Measurements from ENCODE around the gene LYSMD4. TPM values are rescaled to one million over a fixed set of nuclear protein-coding genes. Genes with fewer than 3 reads are reported as not detected.
A peak's percentile ranks its signal among the peaks of the same experiment; 100 is the strongest.

LYSMD4 gene
- total and polyA plus RNA-seq, 2 of the 8 experiments (the other 6 are each of a cell fraction or from before 2014, with no cell fraction given) = 7.5 to 17.5 TPM

DNA sequence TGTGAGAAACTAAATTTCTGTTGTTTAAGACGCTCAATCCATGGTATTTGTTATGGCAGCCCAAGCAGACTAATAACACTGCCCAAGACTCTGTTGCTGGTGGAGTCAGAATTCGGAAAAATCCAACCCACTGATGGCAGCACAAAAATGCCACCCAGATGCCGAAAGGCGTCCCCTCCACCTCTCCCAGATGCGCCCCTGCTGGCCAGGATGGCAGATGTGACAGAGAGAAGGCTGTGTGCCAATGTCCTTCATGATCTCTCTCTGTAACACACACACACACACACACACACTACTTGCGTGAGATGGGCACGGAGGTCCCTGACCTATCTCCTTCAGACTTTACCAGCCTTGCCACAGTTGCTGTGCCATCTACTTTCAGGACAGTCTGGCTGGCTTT lies 10.9 kb upstream of the LYSMD4 start:
- H3K9ac ChIP-seq (replicated peaks in 1 of 4; ENCODE audit: extremely low read depth in 1 of 4, low read depth in 3 of 4, low read length in 3 of 4) = no peak overlapping the region
- no peak overlapping the region for H4K5ac ChIP-seq (ENCODE audit: insufficient read length, low read depth, low read length)
- no peak overlapping the region for H3K4ac ChIP-seq (replicated peaks; ENCODE audit: insufficient read length, low read depth, low read length)
- no peak overlapping the region for H2BK20ac ChIP-seq (ENCODE audit: low read length)
- 83% methylated on average over 7 of the region's 7 CpGs; no CpG with 5 or more reads in 1 of the 2 experiments for WGBS, 2 experiments (ENCODE audit: extremely low coverage in 1 of 2, insufficient coverage in 1 of 2, insufficient read length in 1 of 2, insufficient replicate concordance in 2 of 2, low coverage in 1 of 2, low lambda C conversion rate in 2 of 2, missing lambda C conversion rate in 1 of 2)
- no peak overlapping the region for H2BK15ac ChIP-seq (ENCODE audit: low read length)
- no peak overlapping the region for H2BK5ac ChIP-seq (ENCODE audit: low read depth, low read length)
- H3K4me1 ChIP-seq (replicated peaks in 1 of 4; ENCODE audit: control insufficient read depth in 3 of 4, insufficient read depth in 4 of 4, low read length in 3 of 4) = no peaks in the 10 kb centered on the region
- H3K27me3 ChIP-seq (replicated peaks in 1 of 4; ENCODE audit: control insufficient read depth in 3 of 4, extremely low read depth in 1 of 4, insufficient read depth in 3 of 4, low read length in 3 of 4) = no peaks in the 10 kb centered on the region
- no peak overlapping the region for H4K91ac ChIP-seq (replicated peaks; ENCODE audit: insufficient read length, low read length)
- no peak overlapping the region for H3K4me2 ChIP-seq (ENCODE audit: insufficient read depth in 1 of 2, low read depth in 2 of 2, low read length in 2 of 2)
- H4K20me1 ChIP-seq (replicated peaks in 1 of 2; ENCODE audit: control insufficient read depth in 1 of 2, insufficient read depth in 2 of 2, low read length in 2 of 2) = no peaks in the 10 kb centered on the region
- H3K79me1 ChIP-seq (ENCODE audit: low read depth, low read length) = no peaks in the 10 kb centered on the region
- H3K56ac ChIP-seq (replicated peaks; ENCODE audit: insufficient read length, low read depth, low read length) = no peak overlapping the region
- no peak overlapping the region for H2AK5ac ChIP-seq (ENCODE audit: low read depth, low read length)
- no peak overlapping the region for H3K14ac ChIP-seq (ENCODE audit: insufficient read length)
- H4K8ac ChIP-seq (ENCODE audit: extremely low read depth, insufficient read depth, low read length) = peak overlapping the region; percentile 80; the same call in 1 of the 2 replicates
- no peaks in the 10 kb centered on the region for H3K9me3 ChIP-seq (ENCODE audit: insufficient read depth in 2 of 2, low read depth in 1 of 2, low read length in 1 of 2)
- no peak overlapping the region for H2AFZ ChIP-seq (ENCODE audit: low read length)
- H2BK12ac ChIP-seq (ENCODE audit: low read depth, low read length) = no peak overlapping the region
- H3K18ac ChIP-seq (ENCODE audit: extremely low read depth, low read length) = no peak overlapping the region
- H3K4me3 ChIP-seq (ENCODE audit: extremely low read depth in 1 of 4, insufficient read depth in 2 of 4, low read depth in 3 of 4, low read length in 4 of 4) = no peak overlapping the region
- POLR2A ChIA-PET (ENCODE audit: partially characterized antibody) = no interaction called here
- no peak overlapping the region for H3K27ac ChIP-seq (ENCODE audit: low read depth, low read length)
- DNase-seq (ENCODE audit: low read depth in 1 of 2, low spot score in 2 of 2) (peak in 1 of 2 experiments; percentile 50), FAIRE-seq (no peak)
- H3K23me2 ChIP-seq (ENCODE audit: low read depth, low read length) = no peaks in the 10 kb centered on the region
- CTCF ChIA-PET (ENCODE audit: partially characterized antibody) = interaction anchor here (0.6 to 12.7 kb wide), 2 partner anchors 10 to 587 kb away, joined by 3 to 92 read pairs; no protein-coding TSS in a partner anchor
- H3K36me3 ChIP-seq (ENCODE audit: control insufficient read depth in 2 of 4, insufficient read depth in 4 of 4, low read length in 3 of 4) = no peaks in the 10 kb centered on the region
- H3K79me2 ChIP-seq (ENCODE audit: control insufficient read depth in 1 of 2, insufficient read depth in 2 of 2, low read length in 2 of 2) = no peaks in the 10 kb centered on the region
- no peak overlapping the region for H3K23ac ChIP-seq (ENCODE audit: insufficient read length)
- H2BK120ac ChIP-seq (replicated peaks; ENCODE audit: low read depth, low read length) = no peak overlapping the region
- TF ChIP-seq SRF (IDR thresholded peaks at IDR 0.05; ENCODE audit: low read depth, low read length) (no peak), KDM4A (IDR thresholded peaks at IDR 0.05; ENCODE audit: low read depth, low read length, severe bottlenecking) (no peak), TAF1 (IDR thresholded peaks at IDR 0.05; ENCODE audit: low read depth, low read length) (no peak), CTBP2 (IDR thresholded peaks at IDR 0.05; ENCODE audit: borderline replicate concordance, insufficient read depth, insufficient read length, low read length) (no peak), TCF12 (IDR thresholded peaks at IDR 0.05; ENCODE audit: low read depth, low read length) (no peak), CHD2 (IDR thresholded peaks at IDR 0.05; ENCODE audit: low read length) (no peak), POLR2AphosphoS5 (IDR thresholded peaks at IDR 0.05; ENCODE audit: low read depth, low read length) (no peak), TBP (IDR thresholded peaks at IDR 0.05; ENCODE audit: low read depth, low read length) (no peak), KDM1A (IDR thresholded peaks at IDR 0.05; ENCODE audit: borderline replicate concordance, low read length) (no peak)
- TF ChIP-seq, protein P1, sequence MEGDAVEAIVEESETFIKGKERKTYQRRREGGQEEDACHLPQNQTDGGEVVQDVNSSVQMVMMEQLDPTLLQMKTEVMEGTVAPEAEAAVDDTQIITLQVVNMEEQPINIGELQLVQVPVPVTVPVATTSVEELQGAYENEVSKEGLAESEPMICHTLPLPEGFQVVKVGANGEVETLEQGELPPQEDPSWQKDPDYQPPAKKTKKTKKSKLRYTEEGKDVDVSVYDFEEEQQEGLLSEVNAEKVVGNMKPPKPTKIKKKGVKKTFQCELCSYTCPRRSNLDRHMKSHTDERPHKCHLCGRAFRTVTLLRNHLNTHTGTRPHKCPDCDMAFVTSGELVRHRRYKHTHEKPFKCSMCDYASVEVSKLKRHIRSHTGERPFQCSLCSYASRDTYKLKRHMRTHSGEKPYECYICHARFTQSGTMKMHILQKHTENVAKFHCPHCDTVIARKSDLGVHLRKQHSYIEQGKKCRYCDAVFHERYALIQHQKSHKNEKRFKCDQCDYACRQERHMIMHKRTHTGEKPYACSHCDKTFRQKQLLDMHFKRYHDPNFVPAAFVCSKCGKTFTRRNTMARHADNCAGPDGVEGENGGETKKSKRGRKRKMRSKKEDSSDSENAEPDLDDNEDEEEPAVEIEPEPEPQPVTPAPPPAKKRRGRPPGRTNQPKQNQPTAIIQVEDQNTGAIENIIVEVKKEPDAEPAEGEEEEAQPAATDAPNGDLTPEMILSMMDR (IDR thresholded peaks at IDR 0.05; ENCODE audit: control extremely low read depth in 1 of 3, insufficient read depth in 1 of 3, low read depth in 1 of 3, low read length in 3 of 3) = peak in 2 of 3 experiments; percentile 52; a peak in 2 of 4 replicates
- TF ChIP-seq, protein P2, sequence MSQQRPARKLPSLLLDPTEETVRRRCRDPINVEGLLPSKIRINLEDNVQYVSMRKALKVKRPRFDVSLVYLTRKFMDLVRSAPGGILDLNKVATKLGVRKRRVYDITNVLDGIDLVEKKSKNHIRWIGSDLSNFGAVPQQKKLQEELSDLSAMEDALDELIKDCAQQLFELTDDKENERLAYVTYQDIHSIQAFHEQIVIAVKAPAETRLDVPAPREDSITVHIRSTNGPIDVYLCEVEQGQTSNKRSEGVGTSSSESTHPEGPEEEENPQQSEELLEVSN (IDR thresholded peaks at IDR 0.05) = no peak

All from H1 (cell line).